Colonic mucosa (tissue), 4 donors: ENCODE data around the gene F13B. TPM values are rescaled to one million over a fixed set of nuclear protein-coding genes. Genes with fewer than 3 reads are reported as not detected.

ENCODE experiments used
- DNase-seq: peaks from one replicate; pipeline ENCODE4 v3.0.0-alpha.2; 2020
- H3K27ac ChIP-seq: fragments of 200-600 bp; one replicate; pipeline ENCODE4 v1.8.0; 2021
- H3K27me3 ChIP-seq: fragments of 200-600 bp; one replicate; pipeline ENCODE4 v1.8.0; 2021
- H3K36me3 ChIP-seq: fragments of 200-600 bp; one replicate; pipeline ENCODE4 v1.8.0; 2021
- H3K4me1 ChIP-seq: fragments of 200-600 bp; one replicate; pipeline ENCODE4 v1.8.0; 2021; ENCODE audit warnings: mild to moderate bottlenecking
- H3K4me3 ChIP-seq: fragments of 200-600 bp; one replicate; pipeline ENCODE4 v1.8.0; 2021
- H3K9ac ChIP-seq, 2 donors: one replicate each; pipeline ENCODE4 v1.7.0; 2013; ENCODE audit warnings: control low read depth in 2 of 2, low read depth in 2 of 2, low read length in 2 of 2
- H3K9me3 ChIP-seq: fragments of 200-600 bp; one replicate; pipeline ENCODE4 v1.8.0; 2021
- CTCF ChIP-seq: fragments of 200-600 bp; IDR thresholded peaks from one replicate; pipeline ENCODE4 v1.8.0; 2022; ENCODE audit warnings: antibody characterized with exemption, mild to moderate bottlenecking
- intact Hi-C: fragments of 100-400 bp; cut with DNase I; formaldehyde crosslinking; loops from one replicate; pipeline ENCODE4 v1.14.1; 2022
- total RNA-seq, 2 donors: library from RNA; stranded (reverse); fragmentation: NEBNext Ultra II Directional in 1 of 2; extraction: Animal tissue kit (Norgen Biotek cat#: 25700) in 1 of 2; gene quantifications; one replicate each; pipeline ENCODE4 v1.2.1, GENCODE V29; 2021
- donor health status: healthy.
- donor health status: DM: no; HTN: no; CAD: no.
- donor health status: DM: no; HTN: no; CAD: no.

The F13B gene
- total RNA-seq, result not detected

- H3K36me3 ChIP-seq, result no peaks in the 10 kb centered on the region
- no peaks in the 10 kb centered on the region for H3K9me3 ChIP-seq
- H3K27ac ChIP-seq, result no peak within 1 kb of the TSS
- H3K27me3 ChIP-seq, result no peaks in the 10 kb centered on the region
- no peak for TF ChIP-seq CTCF
- intact Hi-C loops, result no loop called here
- no peaks in the 10 kb centered on the region for H3K4me1 ChIP-seq
- DNase-seq, result no peak
- H3K9ac ChIP-seq, result no peak within 1 kb of the TSS
- no peak within 1 kb of the TSS for H3K4me3 ChIP-seq
These were observed at the start of gene F13B for GRCh38 chr1:197066719-197067456. TSS of gene F13B (minus strand) at chr1:197067260. CDS start at chr1:197067223, 37 bp downstream.

- H3K27me3 ChIP-seq, result no peaks in the 10 kb centered on the region
- H3K4me1 ChIP-seq, result no peaks in the 10 kb centered on the region
- H3K4me3 ChIP-seq, result no peak overlapping the region
- no peak overlapping the region for H3K9ac ChIP-seq
- DNase-seq, result no peak
- TF ChIP-seq CTCF, result no peak
- no peaks in the 10 kb centered on the region for H3K36me3 ChIP-seq
- intact Hi-C loops, result no loop called here
- H3K9me3 ChIP-seq, result no peaks in the 10 kb centered on the region
- H3K27ac ChIP-seq, result no peak overlapping the region
These were observed 49.1 kb upstream of the F13B start for GRCh38 chr1:197116156-197116555.

- Histone ChIP-seq H3K27me3 (no peaks in the 10 kb centered on the region), H3K27ac (no peak overlapping the region), H3K36me3 (no peaks in the 10 kb centered on the region), H3K9me3 (no peaks in the 10 kb centered on the region), H3K4me3 (no peak overlapping the region), H3K9ac (no peak overlapping the region), H3K4me1 (no peaks in the 10 kb centered on the region)
- intact Hi-C loops, result no loop called here
- no peak for TF ChIP-seq CTCF
- DNase-seq, result no peak
These were observed 39.8 kb upstream of the F13B start for GRCh38 chr1:197106869-197107268.

- Histone ChIP-seq H3K9me3 (no peaks in the 10 kb centered on the region), H3K27me3 (no peaks in the 10 kb centered on the region), H3K4me1 (no peaks in the 10 kb centered on the region), H3K36me3 (no peaks in the 10 kb centered on the region), H3K4me3 (no peak overlapping the region), H3K9ac (no peak overlapping the region), H3K27ac (no peak overlapping the region)
- no peak for TF ChIP-seq CTCF
- intact Hi-C loops, result no loop called here
- DNase-seq, result no peak
These were observed 36.2 kb upstream of the F13B start for GRCh38 chr1:197103300-197103699.

GRCh38 chr1:197101978-197102377 is 34.9 kb upstream of the F13B start:
- no peak overlapping the region for H3K27ac ChIP-seq
- no peak for DNase-seq
- TF ChIP-seq CTCF, result no peak
- H3K9me3 ChIP-seq, result no peaks in the 10 kb centered on the region
- no peaks in the 10 kb centered on the region for H3K4me1 ChIP-seq
- H3K36me3 ChIP-seq, result no peaks in the 10 kb centered on the region
- no peak overlapping the region for H3K9ac ChIP-seq
- no peak overlapping the region for H3K4me3 ChIP-seq
- H3K27me3 ChIP-seq, result no peaks in the 10 kb centered on the region
- intact Hi-C loops, result no loop called here
